Activated CD8-positive, alpha-beta memory T cell treated with anti-CD3 and anti-CD28 coated beads for 24 hours (primary cell): ENCODE measurements around the gene CPPED1.
"Not testable (repeated sequence)": the region's sequence is repeated elsewhere in the genome, so short reads cannot be mapped to it uniquely, and the experiment has no call there.

Source experiments
- DNase-seq: peaks from one replicate; pipeline ENCODE4 v3.0.0-alpha.2; 2020

Gene CPPED1, protein sequence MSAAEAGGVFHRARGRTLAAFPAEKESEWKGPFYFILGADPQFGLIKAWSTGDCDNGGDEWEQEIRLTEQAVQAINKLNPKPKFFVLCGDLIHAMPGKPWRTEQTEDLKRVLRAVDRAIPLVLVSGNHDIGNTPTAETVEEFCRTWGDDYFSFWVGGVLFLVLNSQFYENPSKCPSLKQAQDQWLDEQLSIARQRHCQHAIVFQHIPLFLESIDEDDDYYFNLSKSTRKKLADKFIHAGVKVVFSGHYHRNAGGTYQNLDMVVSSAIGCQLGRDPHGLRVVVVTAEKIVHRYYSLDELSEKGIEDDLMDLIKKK

DNA sequence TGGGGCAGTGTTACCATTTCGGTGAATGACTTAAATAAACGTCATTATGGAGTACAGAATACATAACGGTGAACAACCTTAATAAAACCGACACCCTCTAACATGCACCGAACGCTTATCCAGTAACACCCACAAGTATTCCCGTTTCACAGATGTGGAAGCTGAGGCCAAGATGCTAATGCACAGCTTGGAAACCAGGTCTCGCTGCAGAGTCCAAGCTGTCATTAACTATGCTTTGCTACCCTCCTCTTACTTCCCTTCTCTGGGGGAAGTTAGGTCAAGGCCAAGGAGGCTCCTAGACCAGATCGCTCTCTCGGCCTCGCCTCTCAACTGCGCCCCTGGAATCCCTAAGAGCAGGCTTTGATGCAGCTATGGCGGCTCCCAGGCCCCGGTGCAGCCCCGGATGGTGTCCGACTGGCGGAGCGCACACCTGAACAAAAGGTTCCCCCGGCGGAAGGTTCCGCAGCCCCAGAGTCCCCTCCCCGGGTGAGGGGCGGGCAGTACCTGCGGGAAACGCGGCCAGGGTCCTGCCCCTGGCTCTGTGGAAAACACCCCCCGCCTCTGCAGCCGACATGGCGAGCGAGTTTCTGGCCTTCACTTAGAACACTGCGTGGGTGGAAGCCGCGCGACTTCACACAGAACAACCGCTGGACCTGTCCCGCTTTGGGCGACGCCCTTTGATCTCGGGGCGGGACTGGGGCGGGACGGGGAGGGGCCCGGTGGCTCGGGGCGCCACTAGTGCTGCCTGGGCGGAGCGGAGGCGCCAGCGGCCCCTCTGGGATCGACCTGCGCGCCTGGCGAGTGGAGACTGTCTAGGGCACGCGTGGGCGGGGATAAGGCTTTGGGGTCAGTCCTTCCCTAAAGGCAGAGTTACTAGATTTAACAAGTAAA lies at the start of gene CPPED1:
CPPED1 (minus strand) TSS at position 685 of the 891 bp plus-strand sequence; CDS start at position 574, 111 bp downstream.
- peak; percentile 99 for DNase-seq

DNA sequence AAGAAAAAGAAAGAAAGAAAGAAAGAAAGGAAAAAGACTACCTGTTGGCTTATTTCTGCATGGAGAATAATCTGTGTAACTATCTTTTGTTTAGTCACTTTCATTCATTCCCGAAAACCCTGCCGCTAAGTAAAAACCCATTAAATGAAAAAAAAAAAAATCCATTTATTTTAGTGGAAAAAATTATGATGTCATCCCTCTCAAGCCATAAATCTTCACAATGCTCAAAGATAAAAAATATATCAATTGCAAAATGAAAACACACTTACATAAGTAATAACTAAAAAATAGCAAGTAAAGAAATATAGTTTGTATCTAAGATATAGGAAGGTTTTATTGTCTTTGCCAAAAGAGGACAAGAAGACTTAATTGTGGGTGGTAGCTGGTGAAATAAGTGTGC lies 46.5 kb upstream of the CPPED1 start:
- no peak for DNase-seq

DNA sequence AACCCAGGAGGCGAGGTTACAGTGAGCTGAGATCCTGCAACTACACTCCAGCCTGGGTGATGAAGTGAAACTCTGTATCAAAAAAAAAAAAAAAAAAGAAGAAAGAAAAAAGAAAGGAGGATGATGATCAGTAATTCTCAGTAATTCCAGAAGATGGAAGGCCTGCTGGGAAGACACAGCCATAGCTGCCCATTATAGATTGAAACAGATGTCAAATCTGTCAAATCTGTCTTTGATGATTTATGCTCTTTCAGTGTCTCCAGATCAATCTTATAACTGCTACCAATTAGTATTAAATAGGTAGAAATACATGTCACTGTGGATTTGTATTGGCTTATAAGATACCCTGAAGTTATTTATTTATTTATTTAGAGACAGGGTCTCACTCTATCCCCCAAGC lies 42.9 kb upstream of the CPPED1 start:
- DNase-seq: no peak

DNA sequence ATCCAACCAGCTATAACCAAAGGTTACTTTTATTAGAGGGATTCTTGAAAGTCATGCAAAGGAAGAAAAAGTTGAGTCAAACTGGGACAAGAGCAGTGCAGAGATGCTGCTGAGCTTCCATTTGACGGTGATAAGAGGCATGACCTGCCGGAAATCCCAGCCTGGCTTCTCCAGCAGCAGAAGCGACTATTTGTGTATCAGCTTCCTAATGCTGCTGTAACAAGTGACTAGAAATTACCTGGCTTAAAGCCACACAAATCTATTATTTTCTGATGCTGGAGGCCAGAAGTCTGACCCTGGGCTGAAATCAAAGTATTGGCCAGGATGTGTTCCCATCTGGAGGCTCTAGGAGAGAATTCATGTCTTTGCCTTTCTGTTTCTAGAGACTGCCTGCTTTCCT lies 41.6 kb upstream of the CPPED1 start:
- no peak for DNase-seq

DNA sequence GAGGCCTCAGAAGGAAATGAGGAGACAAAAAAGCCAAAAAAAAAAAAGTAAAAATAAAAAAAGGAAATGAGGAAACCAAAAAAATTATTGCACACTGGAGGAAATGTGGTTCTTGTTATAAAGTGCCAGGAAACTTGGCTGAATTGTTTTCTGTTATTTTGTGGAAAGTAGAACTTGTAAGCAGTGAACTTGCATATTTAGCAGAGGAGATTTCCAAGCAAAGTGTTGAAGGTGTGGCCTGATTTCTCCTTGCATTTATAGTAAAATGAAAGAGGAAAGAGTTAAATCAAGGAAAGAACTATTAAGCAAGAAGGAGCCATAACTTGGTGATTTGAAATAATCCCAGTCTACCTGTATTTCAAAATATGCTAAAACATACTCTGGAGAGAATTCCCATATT lies 34.1 kb upstream of the CPPED1 start:
- DNase-seq: no peak

DNA sequence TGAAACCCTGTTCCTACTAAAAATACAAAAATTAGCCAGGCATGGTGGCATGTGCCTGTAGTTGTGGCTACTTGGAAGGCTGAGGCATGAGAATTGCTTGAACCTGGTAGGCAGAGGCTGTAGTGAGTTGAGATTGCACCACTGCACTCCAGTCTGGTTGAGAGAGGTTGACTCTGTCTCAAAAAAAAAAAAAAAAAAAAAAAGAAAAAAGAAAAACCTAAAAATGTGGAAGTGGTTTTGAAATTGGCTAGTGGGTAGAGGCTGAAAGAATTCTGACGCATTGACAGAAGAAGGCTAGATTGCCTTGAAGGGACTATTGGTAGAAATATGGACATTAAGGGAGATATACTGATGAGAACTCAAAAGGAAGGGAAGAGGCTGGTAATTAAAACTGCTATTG lies 33.6 kb upstream of the CPPED1 start:
- no peak for DNase-seq

DNA sequence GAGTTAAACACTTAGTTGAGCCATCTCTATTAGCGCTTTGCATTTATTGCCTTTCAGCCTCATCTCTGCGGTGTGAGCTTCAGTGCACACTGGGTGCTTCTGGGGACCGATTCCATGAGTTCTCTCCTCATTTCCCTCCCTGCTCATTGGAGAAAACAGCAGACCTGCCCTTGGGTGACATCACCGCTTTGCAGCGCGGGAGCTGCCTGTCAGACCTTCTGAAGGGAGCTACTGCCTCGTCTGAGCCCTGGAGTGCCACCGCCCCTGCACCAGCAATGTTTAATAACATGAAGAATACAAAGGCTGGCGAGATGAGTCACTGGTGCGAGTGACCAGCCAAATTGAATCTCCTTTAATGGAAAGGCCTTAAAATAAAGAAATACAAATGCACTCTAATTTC lies 30.2 kb upstream of the CPPED1 start:
- no peak for DNase-seq

DNA sequence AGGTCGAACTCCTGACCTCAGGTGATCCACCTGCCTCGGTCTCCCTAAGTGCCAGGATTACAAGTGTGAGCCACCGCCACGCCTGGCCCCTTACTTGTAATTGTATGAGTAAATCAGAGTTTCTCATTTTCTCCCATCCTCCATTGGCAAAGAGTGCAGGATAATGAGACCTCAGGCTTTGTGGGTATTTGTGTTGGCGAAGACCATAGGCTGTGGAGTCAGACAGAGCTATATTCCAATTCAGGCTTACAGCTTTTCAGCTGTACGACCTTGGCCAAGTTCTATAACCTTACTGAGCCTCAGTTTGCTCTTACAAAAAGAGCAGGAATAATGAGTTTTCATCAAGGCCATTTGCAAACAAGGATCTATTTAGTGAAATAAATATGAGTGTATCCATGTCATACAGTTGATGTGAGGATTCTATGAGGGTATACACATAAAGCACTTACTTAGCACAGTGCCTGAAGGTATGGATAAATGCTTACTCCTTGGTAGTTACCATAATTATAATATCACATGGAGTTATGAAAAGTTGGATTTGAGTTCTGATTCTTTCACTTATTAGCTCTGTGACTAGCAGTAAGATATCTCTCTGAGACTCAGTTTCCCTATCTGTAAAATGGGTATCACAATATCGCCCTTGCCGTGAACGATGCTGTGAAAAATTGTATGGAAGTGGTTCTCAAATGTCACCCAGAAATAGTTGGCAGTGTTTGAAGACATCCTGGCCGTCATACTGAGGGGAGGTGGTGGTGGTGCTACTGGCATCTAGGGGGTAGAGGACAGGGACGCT lies 25.6 kb upstream of the CPPED1 start:
- no peak for DNase-seq

DNA sequence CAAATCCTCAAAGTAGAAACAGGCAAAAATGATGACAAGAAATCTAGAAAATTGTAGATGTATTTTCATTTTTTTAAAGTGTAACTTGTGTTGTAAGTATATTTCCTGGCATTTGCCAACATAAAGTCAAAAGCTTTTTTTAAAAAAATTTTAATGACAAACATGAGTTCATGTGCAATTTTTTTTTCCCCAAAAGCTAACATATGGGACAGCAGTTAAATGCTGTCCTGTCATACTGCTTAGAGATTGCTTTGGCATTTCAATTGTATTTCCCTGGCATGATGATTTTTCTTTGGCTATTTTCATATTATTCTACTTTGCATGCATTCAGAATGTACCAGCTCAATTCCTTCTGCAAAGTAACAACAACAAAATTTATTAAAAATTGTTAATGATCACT lies 24.5 kb upstream of the CPPED1 start:
- DNase-seq: no peak

DNA sequence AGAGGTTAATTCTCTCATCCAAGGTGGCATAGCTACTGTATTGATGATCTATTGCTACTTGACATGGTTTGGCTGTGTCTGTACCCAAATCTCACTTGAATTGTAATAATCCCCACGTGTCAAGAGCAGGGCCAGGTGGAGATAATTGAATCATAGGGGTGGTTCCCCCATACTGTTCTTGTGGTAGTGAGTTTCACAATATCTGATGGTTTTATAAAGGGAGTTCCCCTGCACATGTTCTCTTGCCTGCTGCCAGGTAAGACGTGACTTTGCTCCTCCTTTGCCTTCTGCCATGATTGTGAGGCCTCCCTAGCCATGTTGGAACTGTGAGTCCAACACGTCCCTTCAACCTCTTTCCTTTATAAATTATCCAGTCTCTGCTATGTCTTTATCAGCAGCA lies 22.9 kb upstream of the CPPED1 start:
- DNase-seq: no peak

DNA sequence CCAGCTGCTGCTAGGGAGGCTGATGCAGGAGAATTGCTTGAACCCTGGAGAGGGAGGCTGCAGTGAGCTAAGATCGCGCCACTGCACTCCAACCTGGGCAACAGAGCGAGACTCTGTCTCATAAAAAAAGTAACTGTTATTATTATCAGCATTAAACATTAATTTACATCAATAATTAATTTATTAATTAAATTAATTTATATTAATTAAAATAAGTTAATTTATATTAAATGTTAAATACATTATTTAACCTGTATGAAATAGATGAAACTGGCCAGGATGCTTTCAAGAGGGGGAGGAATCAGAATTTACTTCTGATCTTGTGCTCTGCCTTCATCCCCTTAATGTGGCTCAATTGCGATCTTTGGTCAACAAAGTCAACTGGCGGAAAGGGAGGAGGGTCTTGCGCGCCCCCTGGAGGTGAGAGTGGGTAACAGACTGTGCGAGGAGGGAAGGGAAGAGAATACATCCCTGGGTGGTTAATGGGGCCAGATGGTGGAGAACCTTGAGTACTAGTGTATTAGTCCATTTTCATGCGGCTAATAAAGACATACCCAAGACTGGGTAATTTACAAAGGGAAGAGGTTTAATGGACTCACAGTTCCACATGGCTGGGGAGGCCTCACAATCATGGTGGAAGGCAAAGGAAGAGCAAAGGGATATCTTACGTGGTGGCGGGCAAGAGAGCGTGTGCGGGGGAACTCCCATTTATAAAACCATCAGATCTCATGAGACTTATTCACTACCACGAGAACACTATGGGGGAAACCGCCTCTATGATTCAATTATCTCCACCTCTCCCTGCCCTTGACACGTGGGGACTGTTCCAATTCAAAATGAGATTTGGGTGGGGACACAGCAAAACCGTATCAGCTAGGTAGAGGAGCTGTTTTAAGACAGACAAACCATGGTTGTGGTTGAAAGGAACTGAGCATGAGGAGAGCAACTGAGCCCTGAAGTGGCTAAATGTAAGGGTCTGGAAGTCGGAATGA lies 15.7 kb upstream of the CPPED1 start:
- peak; percentile 92 for DNase-seq

DNA sequence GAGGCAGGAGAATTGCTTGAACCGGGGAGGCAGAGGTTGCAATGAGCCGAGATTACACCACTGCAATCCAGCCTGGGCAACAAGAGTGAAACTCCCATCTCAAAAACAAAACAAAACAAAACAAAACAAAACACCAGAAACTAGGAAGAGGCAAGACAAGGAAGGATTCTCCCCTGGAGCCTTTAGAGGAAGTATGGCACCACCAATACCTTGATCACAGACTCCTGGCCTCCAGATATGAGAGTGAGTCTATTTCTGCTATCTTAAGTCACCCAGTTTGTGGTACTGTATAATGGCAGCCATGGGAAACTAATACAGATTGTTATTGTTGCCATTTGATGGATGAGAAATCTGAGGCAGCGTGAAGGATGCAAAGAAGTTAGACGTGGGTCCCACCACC lies 14.6 kb upstream of the CPPED1 start:
- DNase-seq: no peak

DNA sequence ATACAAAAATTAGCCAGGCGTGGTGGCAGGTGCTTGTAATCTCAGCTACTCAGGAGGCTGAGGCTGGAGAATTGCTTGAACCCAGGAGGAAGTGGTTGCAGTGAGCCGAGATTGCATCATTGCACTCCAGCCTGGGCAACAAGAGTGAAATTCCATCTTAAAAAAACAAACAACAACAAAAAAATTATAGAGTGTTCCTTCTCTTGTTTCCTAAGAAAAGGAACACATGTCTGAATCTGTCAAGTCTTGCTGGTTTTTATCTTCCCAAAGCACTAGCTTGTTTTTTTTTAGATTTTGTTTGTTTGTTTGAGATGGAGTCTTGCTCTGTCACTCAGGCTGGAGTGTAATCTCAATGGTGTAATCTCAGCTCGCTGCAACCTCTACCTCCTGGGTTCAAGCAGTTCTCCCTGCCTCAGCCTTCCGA lies 13.1 kb upstream of the CPPED1 start:
- not testable (repeated sequence) for DNase-seq

DNA sequence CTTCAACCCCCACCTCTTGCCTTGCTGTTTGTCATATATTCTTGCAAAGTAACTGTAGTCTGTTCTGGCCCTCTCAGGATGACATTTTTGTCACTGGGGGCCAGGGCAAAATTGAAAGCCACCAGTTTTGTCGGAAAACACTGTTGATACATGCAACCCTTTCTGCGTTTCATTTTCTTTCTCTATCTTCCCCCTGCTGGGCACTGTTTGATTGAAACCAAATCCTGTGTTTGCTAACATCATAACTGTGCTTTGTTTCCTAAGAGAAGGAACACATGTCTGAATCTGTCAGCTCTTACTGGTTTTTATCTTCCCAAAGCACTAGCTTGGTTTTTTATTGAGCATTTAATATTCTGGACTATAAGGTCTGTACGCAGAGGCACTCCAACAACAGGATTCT lies 11.7 kb upstream of the CPPED1 start:
- DNase-seq: no peak

DNA sequence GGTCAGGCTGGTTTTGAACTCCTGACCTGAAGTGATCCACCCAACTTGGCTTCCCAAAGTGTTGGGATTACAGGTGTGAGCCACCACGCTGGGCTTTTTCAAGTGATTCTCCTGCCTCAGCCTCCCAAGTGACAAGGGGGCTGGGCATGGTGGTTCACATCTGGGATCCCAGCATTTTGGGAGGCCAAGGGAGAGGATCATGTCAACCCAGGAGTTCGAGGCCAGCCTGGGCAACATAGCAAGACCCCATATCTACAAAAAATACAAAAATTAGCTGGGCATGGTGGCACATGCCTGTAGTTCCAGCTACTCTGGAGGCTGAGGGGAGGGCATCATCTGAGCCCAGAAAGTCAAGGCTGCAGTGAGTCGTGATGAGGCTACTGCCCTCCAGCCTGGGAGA lies 10.0 kb upstream of the CPPED1 start:
- DNase-seq: not testable (repeated sequence)

DNA sequence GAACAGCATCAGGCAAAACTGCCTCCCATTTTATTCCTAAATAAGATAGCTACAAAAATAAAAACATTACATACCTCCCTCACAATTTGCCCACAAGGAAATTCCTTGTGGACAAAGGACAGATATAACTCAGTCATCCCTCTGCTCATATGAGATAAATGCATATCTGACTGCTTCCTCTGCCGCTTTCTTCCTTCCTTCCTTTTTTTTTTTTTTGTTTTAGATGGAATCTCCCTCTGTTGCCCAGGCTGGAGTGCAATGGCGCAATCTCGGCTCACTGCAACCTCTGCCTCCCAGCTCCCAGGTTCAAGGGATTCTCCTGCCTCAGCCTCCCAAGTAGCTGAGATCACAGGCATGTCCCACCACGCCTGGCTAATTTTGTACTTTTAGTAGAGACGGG lies 9.6 kb upstream of the CPPED1 start:
- DNase-seq: not testable (repeated sequence)

DNA sequence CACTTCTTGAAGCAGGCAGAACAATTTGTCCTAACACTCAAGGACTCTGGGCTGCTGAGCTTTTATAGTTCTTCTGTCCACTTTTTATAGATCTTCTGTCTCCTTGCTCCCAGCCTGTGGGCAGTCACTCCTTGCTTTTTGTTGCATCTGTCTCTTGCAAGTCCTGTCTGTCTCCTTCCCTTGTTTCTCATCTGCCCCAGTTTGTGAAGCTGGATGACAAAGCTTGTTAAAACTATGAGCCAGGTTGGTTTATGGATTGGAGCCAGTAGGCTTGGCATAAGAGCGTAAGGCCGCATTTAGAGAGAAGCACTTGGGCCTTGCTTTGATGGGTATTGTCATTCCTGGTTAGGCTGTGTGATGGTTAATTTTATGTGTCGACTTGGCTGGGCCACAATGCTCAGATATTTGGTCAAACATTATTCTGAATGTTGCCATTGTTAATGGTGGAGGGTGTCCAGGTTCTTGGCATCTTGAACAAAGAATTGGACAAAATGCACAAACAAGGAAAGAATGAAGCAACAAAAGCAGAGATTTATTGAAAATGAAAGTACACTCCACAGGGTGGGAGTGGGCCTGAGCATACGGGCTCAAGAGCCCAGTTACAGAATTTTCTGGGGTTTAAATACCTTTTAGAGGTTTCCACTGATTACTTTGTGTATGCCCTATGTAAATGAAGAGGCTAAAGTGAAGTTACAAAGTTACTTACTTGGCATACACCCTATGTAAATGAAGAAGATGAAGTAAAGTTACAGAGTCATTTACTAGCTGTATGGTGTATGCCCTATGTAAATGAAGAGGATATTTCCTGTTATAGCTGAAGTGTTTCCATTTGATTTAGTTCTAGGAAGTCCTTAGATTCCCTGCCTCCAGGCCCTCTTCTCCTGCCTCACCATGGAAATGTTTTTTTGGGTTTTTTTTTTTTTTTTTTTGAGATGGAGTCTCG lies 8.0 kb upstream of the CPPED1 start:
- no peak for DNase-seq

DNA sequence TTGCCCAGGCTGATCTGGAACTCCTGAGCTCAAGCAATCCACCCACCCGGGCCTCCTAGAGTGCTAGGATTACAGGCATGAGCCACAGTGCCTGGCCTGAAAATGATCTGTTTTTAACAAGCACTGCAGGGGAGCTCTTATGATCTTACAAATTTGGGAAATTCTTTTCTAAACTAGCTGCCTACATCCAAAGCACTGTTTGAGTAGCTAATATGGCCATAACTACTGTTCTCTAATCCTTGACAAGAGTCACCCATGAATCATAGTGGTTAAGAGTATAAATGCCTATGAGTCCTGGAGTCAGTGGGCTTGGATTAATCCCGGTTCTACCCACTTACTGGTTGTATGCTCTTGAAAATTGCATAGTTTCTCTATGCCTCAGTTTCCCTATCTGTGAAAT lies 1.4 kb upstream of the CPPED1 start:
- DNase-seq: no peak

DNA sequence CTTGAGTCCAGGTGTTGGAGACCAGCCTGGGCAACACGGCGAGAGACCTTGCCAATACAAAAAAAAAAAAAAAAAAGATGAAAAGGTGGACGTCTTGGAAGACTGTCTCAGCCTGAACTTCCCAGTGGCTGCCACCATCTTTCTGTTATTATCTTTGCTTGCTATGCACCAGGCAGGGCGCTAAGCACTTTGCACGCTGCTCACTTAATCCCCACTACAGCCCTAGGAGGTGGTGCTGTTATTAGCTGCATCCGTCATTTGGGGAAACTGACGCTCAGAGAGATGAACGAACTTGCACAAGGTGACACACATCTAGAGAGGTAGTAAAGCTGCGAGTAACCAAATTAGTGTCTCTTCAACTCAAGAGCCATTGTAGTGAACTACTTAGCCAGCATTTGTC lies 708 bp upstream of the CPPED1 start:
- no peak for DNase-seq

DNA sequence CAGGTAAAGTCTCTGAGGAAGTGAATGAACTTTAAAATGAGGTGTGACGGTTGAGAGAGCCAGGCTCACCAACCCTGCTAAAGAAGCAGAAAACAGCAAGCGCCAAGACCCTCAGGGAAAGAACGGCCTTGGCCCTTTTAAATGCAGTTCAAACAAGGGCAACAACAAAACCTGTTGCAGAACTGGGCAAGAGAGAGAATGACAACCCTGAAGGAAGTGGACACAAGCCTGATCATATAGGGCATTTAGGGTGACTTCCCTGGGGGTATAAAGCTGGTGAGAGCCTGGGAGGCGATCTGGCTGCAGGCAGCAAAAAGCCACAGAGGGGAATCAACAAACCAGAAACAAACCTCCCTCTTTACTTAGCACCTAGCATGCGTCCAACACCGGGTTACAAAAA lies 1.0 kb downstream of the CPPED1 start:
- no peak for DNase-seq

DNA sequence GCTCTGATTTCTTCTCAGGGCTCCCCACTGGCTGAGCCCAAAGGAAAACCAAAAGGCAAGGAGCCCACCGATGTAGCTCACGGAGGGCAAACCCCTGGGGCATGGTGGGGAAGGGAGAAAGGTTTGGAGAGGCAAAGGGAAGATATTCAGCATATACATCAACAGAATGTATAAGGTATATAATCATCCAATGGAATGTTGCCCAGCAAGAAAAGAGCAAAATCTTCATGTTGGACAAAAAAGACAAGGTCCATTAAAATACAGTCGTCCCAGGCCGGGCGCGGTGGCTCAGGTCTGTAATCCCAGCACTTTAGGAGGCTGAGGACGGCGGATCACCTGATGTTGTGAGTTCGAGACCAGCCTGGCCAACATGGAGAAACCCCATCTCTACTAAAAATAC lies 1.6 kb downstream of the CPPED1 start:
- DNase-seq: no peak
